ENCODE data around the gene PRAC2. TPM values are rescaled to one million over a fixed set of nuclear protein-coding genes. Genes with fewer than 3 reads are reported as not detected.

The PRAC2 gene
- total RNA-seq, 1 donor from 2014 or later, result not detected

DNA sequence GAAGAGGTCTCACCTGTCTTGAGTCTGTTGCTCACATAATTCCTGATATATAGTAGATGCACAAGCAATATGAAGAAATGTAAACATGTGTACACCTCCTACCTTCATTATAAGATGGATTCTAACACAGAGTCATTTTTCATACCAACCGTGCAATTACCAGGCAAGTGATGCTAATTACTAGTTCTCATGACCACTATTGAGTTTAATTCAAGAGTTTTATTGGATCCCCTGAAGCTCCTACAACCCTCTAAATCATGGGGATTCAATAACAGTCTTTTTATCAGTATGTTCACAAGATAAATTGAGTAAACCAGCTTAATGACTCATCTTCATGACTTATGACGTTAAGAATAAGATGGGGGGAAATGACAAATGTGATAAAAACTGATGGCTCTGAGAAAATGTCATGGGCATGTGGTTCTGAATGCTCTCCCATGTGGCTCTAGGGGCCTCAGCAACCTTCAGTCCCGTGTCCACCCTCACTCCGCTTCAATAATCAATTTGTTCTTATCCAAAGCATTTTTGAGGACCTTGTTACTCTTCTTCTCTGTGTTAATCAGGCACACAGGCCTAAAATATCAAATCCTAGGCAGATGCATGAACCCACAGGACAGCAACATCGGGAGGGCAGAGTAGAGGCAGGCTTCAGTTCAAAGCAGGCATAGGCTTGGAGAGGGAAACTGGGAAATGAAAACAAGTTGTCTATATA, 43.4 kb upstream of the PRAC2 start:
- peaks cover 80% of the 10 kb centered on the region for H3K27me3 Mint-ChIP-seq (ENCODE audit: low read depth, unreplicated experiment)
- peaks cover 29% of the 10 kb centered on the region for H3K27me3 ChIP-seq (ENCODE audit: insufficient read depth, low read length)
- no peak for FAIRE-seq

DNA sequence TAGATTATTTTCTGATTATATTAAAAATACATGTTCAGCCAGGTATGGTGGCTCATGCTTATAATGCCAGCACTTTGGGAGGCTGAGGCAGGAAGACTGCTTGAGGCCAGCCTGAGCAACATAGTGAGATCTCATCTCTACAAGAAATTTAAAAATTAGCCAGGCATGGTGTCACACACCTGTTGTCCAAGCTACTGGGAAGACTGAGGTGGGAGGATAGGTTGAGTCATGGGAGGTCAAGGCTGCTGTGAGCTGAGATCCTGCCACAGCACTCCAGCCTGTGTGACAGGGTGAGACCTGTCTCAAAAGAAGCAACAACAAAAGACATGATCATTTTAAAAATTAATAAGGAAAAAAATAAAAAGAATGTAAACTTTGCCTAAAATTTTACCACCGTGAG, 41.4 kb upstream of the PRAC2 start:
- no peaks in the 10 kb centered on the region for H3K36me3 ChIP-seq (ENCODE audit: insufficient read depth, low read length)
- H2AFZ ChIP-seq (ENCODE audit: low read depth, low read length), result no peak overlapping the region
- no peaks in the 10 kb centered on the region for H3K79me2 ChIP-seq (ENCODE audit: insufficient read depth, low read length)
- H3K36me3 Mint-ChIP-seq (ENCODE audit: low read depth, unreplicated experiment), result no peaks in the 10 kb centered on the region
- H3K4me1 Mint-ChIP-seq (ENCODE audit: low read depth, unreplicated experiment), result no peaks in the 10 kb centered on the region
- H3K27me3 Mint-ChIP-seq (ENCODE audit: low read depth, unreplicated experiment), result peaks cover 77% of the 10 kb centered on the region
- H3K9me3 Mint-ChIP-seq (ENCODE audit: unreplicated experiment), result peaks cover 4% of the 10 kb centered on the region
- H3K27ac ChIP-seq (ENCODE audit: low read depth, low read length), result no peak overlapping the region
- no peaks in the 10 kb centered on the region for H3K9me3 ChIP-seq (ENCODE audit: insufficient read depth, low read depth, low read length)
- no peak overlapping the region for H3K4me3 Mint-ChIP-seq (ENCODE audit: unreplicated experiment)
- no peak for TF ChIP-seq EZH2 (IDR thresholded peaks at IDR 0.05; ENCODE audit: insufficient read depth, low read length)
- TF ChIP-seq, protein P1, sequence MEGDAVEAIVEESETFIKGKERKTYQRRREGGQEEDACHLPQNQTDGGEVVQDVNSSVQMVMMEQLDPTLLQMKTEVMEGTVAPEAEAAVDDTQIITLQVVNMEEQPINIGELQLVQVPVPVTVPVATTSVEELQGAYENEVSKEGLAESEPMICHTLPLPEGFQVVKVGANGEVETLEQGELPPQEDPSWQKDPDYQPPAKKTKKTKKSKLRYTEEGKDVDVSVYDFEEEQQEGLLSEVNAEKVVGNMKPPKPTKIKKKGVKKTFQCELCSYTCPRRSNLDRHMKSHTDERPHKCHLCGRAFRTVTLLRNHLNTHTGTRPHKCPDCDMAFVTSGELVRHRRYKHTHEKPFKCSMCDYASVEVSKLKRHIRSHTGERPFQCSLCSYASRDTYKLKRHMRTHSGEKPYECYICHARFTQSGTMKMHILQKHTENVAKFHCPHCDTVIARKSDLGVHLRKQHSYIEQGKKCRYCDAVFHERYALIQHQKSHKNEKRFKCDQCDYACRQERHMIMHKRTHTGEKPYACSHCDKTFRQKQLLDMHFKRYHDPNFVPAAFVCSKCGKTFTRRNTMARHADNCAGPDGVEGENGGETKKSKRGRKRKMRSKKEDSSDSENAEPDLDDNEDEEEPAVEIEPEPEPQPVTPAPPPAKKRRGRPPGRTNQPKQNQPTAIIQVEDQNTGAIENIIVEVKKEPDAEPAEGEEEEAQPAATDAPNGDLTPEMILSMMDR (IDR thresholded peaks at IDR 0.05; ENCODE audit: insufficient read depth, low read depth, low read length), result no peak
- DNase-seq (ENCODE audit: low read depth) (no peak), FAIRE-seq (no peak)
- no peak overlapping the region for H3K9ac ChIP-seq (ENCODE audit: low read length)
- H3K4me1 ChIP-seq (ENCODE audit: insufficient read depth, low read length), result no peaks in the 10 kb centered on the region
- no peak overlapping the region for H3K4me2 ChIP-seq (ENCODE audit: low read length)
- H3K4me3 ChIP-seq (ENCODE audit: insufficient read depth, low read depth, low read length), result no peak overlapping the region
- peaks cover 29% of the 10 kb centered on the region for H3K27me3 ChIP-seq (ENCODE audit: insufficient read depth, low read length)
- H3K27ac Mint-ChIP-seq (ENCODE audit: unreplicated experiment), result no peak overlapping the region
- no peaks in the 10 kb centered on the region for H4K20me1 ChIP-seq (ENCODE audit: insufficient read depth, low read length)

More for the DNA sequence above, 43.4 kb upstream of the PRAC2 start:
- H3K4me1 Mint-ChIP-seq (ENCODE audit: low read depth, unreplicated experiment), result no peaks in the 10 kb centered on the region
- DNase-seq (ENCODE audit: low read depth), result no peak
- no peak overlapping the region for H3K27ac Mint-ChIP-seq (ENCODE audit: unreplicated experiment)
- H3K4me3 ChIP-seq (ENCODE audit: insufficient read depth, low read depth, low read length), result no peak overlapping the region
- no peak overlapping the region for H3K27ac ChIP-seq (ENCODE audit: low read depth, low read length)
- H3K79me2 ChIP-seq (ENCODE audit: insufficient read depth, low read length), result no peaks in the 10 kb centered on the region
- no peaks in the 10 kb centered on the region for H4K20me1 ChIP-seq (ENCODE audit: insufficient read depth, low read length)
- H3K4me1 ChIP-seq (ENCODE audit: insufficient read depth, low read length), result no peaks in the 10 kb centered on the region
- H2AFZ ChIP-seq (ENCODE audit: low read depth, low read length), result no peak overlapping the region
- H3K9me3 Mint-ChIP-seq (ENCODE audit: unreplicated experiment), result peaks cover 4% of the 10 kb centered on the region
- no peak for TF ChIP-seq EZH2 (IDR thresholded peaks at IDR 0.05; ENCODE audit: insufficient read depth, low read length)
- H3K36me3 Mint-ChIP-seq (ENCODE audit: low read depth, unreplicated experiment), result no peaks in the 10 kb centered on the region
- no peak overlapping the region for H3K4me3 Mint-ChIP-seq (ENCODE audit: unreplicated experiment)
- H3K9me3 ChIP-seq (ENCODE audit: insufficient read depth, low read depth, low read length), result no peaks in the 10 kb centered on the region
- H3K4me2 ChIP-seq (ENCODE audit: low read length), result no peak overlapping the region
- no peak overlapping the region for H3K9ac ChIP-seq (ENCODE audit: low read length)
- no peaks in the 10 kb centered on the region for H3K36me3 ChIP-seq (ENCODE audit: insufficient read depth, low read length)

DNA sequence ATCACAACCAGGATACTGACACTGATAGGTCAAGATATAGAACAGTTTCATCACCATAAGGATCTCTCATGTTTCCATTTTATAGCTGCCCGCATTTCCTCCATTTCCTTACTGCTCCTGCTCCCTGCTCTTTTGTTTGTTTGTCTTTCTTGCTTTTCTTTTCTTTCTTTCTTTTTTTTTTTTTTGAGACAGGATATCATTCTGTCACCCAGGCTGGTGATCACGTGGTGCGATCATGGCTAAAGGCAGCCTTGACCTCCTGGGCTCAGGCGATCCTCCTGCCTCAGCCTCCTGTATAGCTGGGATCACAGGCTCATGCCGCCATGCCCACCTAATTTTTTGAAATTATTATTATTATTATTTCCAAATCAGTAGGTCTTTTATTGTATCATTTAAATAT, 32.3 kb upstream of the PRAC2 start:
- no peaks in the 10 kb centered on the region for H3K9me3 ChIP-seq (ENCODE audit: insufficient read depth, low read depth, low read length)
- H3K9ac ChIP-seq (ENCODE audit: low read length), result no peak overlapping the region
- H3K36me3 Mint-ChIP-seq (ENCODE audit: low read depth, unreplicated experiment), result no peaks in the 10 kb centered on the region
- no peak overlapping the region for H3K4me3 ChIP-seq (ENCODE audit: insufficient read depth, low read depth, low read length)
- H3K9me3 Mint-ChIP-seq (ENCODE audit: unreplicated experiment), result no peaks in the 10 kb centered on the region
- DNase-seq (ENCODE audit: low read depth) (no peak), FAIRE-seq (no peak)
- no peak overlapping the region for H2AFZ ChIP-seq (ENCODE audit: low read depth, low read length)
- peaks cover 9% of the 10 kb centered on the region for H3K27me3 Mint-ChIP-seq (ENCODE audit: low read depth, unreplicated experiment)
- H3K36me3 ChIP-seq (ENCODE audit: insufficient read depth, low read length), result no peaks in the 10 kb centered on the region
- peaks cover 8% of the 10 kb centered on the region for H3K27me3 ChIP-seq (ENCODE audit: insufficient read depth, low read length)
- H3K79me2 ChIP-seq (ENCODE audit: insufficient read depth, low read length), result no peaks in the 10 kb centered on the region
- H3K27ac ChIP-seq (ENCODE audit: low read depth, low read length), result no peak overlapping the region
- H4K20me1 ChIP-seq (ENCODE audit: insufficient read depth, low read length), result no peaks in the 10 kb centered on the region
- no peak overlapping the region for H3K27ac Mint-ChIP-seq (ENCODE audit: unreplicated experiment)
- no peaks in the 10 kb centered on the region for H3K4me1 ChIP-seq (ENCODE audit: insufficient read depth, low read length)
- H3K4me3 Mint-ChIP-seq (ENCODE audit: unreplicated experiment), result no peak overlapping the region
- TF ChIP-seq, protein P1 (IDR thresholded peaks at IDR 0.05; ENCODE audit: insufficient read depth, low read depth, low read length), result no peak
- TF ChIP-seq EZH2 (IDR thresholded peaks at IDR 0.05; ENCODE audit: insufficient read depth, low read length), result no peak
- no peaks in the 10 kb centered on the region for H3K4me1 Mint-ChIP-seq (ENCODE audit: low read depth, unreplicated experiment)
- no peak overlapping the region for H3K4me2 ChIP-seq (ENCODE audit: low read length)

All from astrocyte (in vitro differentiated cells and primary cell).